Measurements from ENCODE around the gene RNF214. TPM values are rescaled to one million over a fixed set of nuclear protein-coding genes. Genes with fewer than 3 reads are reported as not detected.

RNF214 gene
- polyA plus RNA-seq, 3 donors, result 6.4 to 13.8 (median 7.8) TPM

DNA sequence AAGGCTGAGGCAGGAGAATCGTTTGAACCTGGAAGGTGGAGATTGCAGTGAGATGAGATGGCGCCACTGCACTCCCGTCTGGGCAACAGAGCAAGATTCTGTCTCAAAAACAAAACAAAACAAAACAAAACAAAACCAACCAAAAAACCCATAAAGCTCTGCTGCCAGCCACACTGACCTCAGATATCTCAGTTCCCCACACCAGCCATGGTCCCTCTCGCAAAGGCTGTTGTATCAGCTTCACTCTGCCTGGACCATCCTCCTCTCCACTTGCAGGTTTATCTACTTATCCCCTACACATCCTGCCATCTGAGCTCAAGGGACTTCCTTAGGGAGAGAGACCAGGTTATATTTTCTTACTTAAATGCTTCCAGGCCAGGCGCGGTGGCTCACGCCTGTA lies 69.8 kb downstream of the RNF214 start:
- 100% methylated on average over 4 of the region's 7 CpGs for WGBS (ENCODE audit: insufficient coverage)
- Mint-ChIP-seq H3K4me3 (no peak overlapping the region), H3K27ac (no peak overlapping the region), H3K4me1 (peaks cover 11% of the 10 kb centered on the region), H3K9me3 (no peaks in the 10 kb centered on the region), H3K27me3 (ENCODE audit: low read depth in 3 of 3) (peaks cover 0 to 4% (median 0%) of the 10 kb centered on the region in 3 donors), H3K36me3 (peaks cover 0 to 3% of the 10 kb centered on the region in 2 donors)
- H3K27ac ChIP-seq (ENCODE audit: low read depth in 1 of 2, low read length in 2 of 2), result no peak overlapping the region
- H3K9me3 ChIP-seq (replicated peaks in 1 of 2; ENCODE audit: control insufficient read depth in 1 of 2, insufficient read depth in 1 of 2, low read length in 2 of 2), result no peaks in the 10 kb centered on the region
- TF ChIP-seq, protein P1, sequence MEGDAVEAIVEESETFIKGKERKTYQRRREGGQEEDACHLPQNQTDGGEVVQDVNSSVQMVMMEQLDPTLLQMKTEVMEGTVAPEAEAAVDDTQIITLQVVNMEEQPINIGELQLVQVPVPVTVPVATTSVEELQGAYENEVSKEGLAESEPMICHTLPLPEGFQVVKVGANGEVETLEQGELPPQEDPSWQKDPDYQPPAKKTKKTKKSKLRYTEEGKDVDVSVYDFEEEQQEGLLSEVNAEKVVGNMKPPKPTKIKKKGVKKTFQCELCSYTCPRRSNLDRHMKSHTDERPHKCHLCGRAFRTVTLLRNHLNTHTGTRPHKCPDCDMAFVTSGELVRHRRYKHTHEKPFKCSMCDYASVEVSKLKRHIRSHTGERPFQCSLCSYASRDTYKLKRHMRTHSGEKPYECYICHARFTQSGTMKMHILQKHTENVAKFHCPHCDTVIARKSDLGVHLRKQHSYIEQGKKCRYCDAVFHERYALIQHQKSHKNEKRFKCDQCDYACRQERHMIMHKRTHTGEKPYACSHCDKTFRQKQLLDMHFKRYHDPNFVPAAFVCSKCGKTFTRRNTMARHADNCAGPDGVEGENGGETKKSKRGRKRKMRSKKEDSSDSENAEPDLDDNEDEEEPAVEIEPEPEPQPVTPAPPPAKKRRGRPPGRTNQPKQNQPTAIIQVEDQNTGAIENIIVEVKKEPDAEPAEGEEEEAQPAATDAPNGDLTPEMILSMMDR (IDR thresholded peaks at IDR 0.05), result no peak
- H3K27me3 ChIP-seq (ENCODE audit: control insufficient read depth in 2 of 2, insufficient read depth in 2 of 2, low read length in 2 of 2), result no peaks in the 10 kb centered on the region
- no peaks in the 10 kb centered on the region for H3K79me2 ChIP-seq (ENCODE audit: insufficient read depth, low read length)
- intact Hi-C loops (cut with micrococcal nuclease), result no loop called here
- H3K4me1 ChIP-seq (ENCODE audit: control insufficient read depth in 1 of 2, insufficient read depth in 2 of 2, low read length in 2 of 2), result peaks cover 5 to 6% of the 10 kb centered on the region in 2 donors
- DNase-seq, result no peak
- no peak overlapping the region for H3K9ac ChIP-seq (ENCODE audit: insufficient read depth, low read length, poor library complexity, severe bottlenecking)
- H3K4me2 ChIP-seq (replicated peaks; ENCODE audit: extremely low read depth, low read length, poor library complexity, severe bottlenecking), result no peak overlapping the region
- H3K4me3 ChIP-seq (replicated peaks in 1 of 3; ENCODE audit: low read depth in 2 of 3, low read length in 3 of 3), result no peak overlapping the region
- no peaks in the 10 kb centered on the region for H3K36me3 ChIP-seq (replicated peaks in 1 of 2; ENCODE audit: control insufficient read depth in 1 of 2, insufficient read depth in 2 of 2, low read length in 2 of 2)
- no peak overlapping the region for H2AFZ ChIP-seq (ENCODE audit: insufficient read depth, low read depth, low read length, poor library complexity, severe bottlenecking)
- H4K20me1 ChIP-seq (ENCODE audit: insufficient read depth, low read length), result no peaks in the 10 kb centered on the region

GRCh38 chr11:117303101-117303500 lies 70.6 kb downstream of the RNF214 start:
- Mint-ChIP-seq H3K27ac (no peak overlapping the region), H3K4me3 (no peak overlapping the region), H3K9me3 (no peaks in the 10 kb centered on the region), H3K36me3 (peaks cover 0 to 3% of the 10 kb centered on the region in 2 donors), H3K27me3 (ENCODE audit: low read depth in 3 of 3) (peaks cover 0 to 4% (median 0%) of the 10 kb centered on the region in 3 donors), H3K4me1 (peaks cover 12% of the 10 kb centered on the region)
- intact Hi-C loops (cut with micrococcal nuclease), result no loop called here
- no peak overlapping the region for H3K27ac ChIP-seq (ENCODE audit: low read depth in 1 of 2, low read length in 2 of 2)
- no peaks in the 10 kb centered on the region for H3K27me3 ChIP-seq (ENCODE audit: control insufficient read depth in 2 of 2, insufficient read depth in 2 of 2, low read length in 2 of 2)
- H4K20me1 ChIP-seq (ENCODE audit: insufficient read depth, low read length), result no peaks in the 10 kb centered on the region
- H3K9me3 ChIP-seq (replicated peaks in 1 of 2; ENCODE audit: control insufficient read depth in 1 of 2, insufficient read depth in 1 of 2, low read length in 2 of 2), result no peaks in the 10 kb centered on the region
- H3K4me1 ChIP-seq (ENCODE audit: control insufficient read depth in 1 of 2, insufficient read depth in 2 of 2, low read length in 2 of 2), result peaks cover 5 to 6% of the 10 kb centered on the region in 2 donors
- no peak for DNase-seq
- H3K36me3 ChIP-seq (replicated peaks in 1 of 2; ENCODE audit: control insufficient read depth in 1 of 2, insufficient read depth in 2 of 2, low read length in 2 of 2), result no peaks in the 10 kb centered on the region
- H3K9ac ChIP-seq (ENCODE audit: insufficient read depth, low read length, poor library complexity, severe bottlenecking), result no peak overlapping the region
- H3K4me2 ChIP-seq (replicated peaks; ENCODE audit: extremely low read depth, low read length, poor library complexity, severe bottlenecking), result no peak overlapping the region
- no peak overlapping the region for H2AFZ ChIP-seq (ENCODE audit: insufficient read depth, low read depth, low read length, poor library complexity, severe bottlenecking)
- H3K4me3 ChIP-seq (replicated peaks in 1 of 3; ENCODE audit: low read depth in 2 of 3, low read length in 3 of 3), result no peak overlapping the region
- 100% methylated on average over 3 of the region's 4 CpGs for WGBS (ENCODE audit: insufficient coverage)
- TF ChIP-seq, protein P1 (IDR thresholded peaks at IDR 0.05), result no peak
- no peaks in the 10 kb centered on the region for H3K79me2 ChIP-seq (ENCODE audit: insufficient read depth, low read length)
